Measurements from ENCODE around the gene INSYN1. TPM values are rescaled to one million over a fixed set of nuclear protein-coding genes. Genes with fewer than 3 reads are reported as not detected.

Gene INSYN1
- total and polyA plus RNA-seq, 2 donors (not counting 3 experiments of a cell fraction or from before 2014, with no cell fraction given): 0.18 to 0.58 TPM

- TF ChIP-seq GATA2 (IDR thresholded peaks at IDR 0.05; ENCODE audit: insufficient read depth, insufficient read length, low read depth, low read length) (no peak), EZH2 (IDR thresholded peaks at IDR 0.05; ENCODE audit: borderline replicate concordance, low read depth, low read length, severe bottlenecking) (no peak)
- TF ChIP-seq, protein P1, sequence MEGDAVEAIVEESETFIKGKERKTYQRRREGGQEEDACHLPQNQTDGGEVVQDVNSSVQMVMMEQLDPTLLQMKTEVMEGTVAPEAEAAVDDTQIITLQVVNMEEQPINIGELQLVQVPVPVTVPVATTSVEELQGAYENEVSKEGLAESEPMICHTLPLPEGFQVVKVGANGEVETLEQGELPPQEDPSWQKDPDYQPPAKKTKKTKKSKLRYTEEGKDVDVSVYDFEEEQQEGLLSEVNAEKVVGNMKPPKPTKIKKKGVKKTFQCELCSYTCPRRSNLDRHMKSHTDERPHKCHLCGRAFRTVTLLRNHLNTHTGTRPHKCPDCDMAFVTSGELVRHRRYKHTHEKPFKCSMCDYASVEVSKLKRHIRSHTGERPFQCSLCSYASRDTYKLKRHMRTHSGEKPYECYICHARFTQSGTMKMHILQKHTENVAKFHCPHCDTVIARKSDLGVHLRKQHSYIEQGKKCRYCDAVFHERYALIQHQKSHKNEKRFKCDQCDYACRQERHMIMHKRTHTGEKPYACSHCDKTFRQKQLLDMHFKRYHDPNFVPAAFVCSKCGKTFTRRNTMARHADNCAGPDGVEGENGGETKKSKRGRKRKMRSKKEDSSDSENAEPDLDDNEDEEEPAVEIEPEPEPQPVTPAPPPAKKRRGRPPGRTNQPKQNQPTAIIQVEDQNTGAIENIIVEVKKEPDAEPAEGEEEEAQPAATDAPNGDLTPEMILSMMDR (IDR thresholded peaks at IDR 0.05; ENCODE audit: extremely low read depth in 1 of 2, insufficient read depth in 1 of 2, low read depth in 1 of 2, low read length in 2 of 2): no peak
- no peak for DNase-seq (ENCODE audit: low read depth, low spot score)
- ChIA-PET POLR2A (no interaction called here), CTCF (no interaction called here)
- Histone ChIP-seq H3K4me1 (ENCODE audit: control insufficient read depth, extremely low read depth, insufficient read depth, low read length) (no peaks in the 10 kb centered on the region), H3K9me3 (replicated peaks; ENCODE audit: control insufficient read depth, insufficient read depth, low read length) (no peaks in the 10 kb centered on the region), H3K79me2 (ENCODE audit: control insufficient read depth, insufficient read depth, low read length) (no peaks in the 10 kb centered on the region), H3K4me2 (ENCODE audit: insufficient read depth, low read length) (no peak overlapping the region), H3K36me3 (ENCODE audit: control insufficient read depth in 2 of 2, extremely low read depth in 1 of 2, insufficient read depth in 2 of 2, low read length in 2 of 2) (no peaks in the 10 kb centered on the region), H3K9me1 (replicated peaks; ENCODE audit: control insufficient read depth, extremely low read depth, insufficient read depth, low read length) (no peaks in the 10 kb centered on the region), H4K20me1 (replicated peaks; ENCODE audit: control insufficient read depth, extremely low read depth, insufficient read depth, low read length) (no peaks in the 10 kb centered on the region), H3K27ac (ENCODE audit: insufficient read depth, low read depth, low read length) (no peak overlapping the region), H3K4me3 (replicated peaks in 1 of 3; ENCODE audit: insufficient read depth in 1 of 3, low read depth in 1 of 3, low read length in 3 of 3) (no peak overlapping the region), H3K9ac (replicated peaks; ENCODE audit: extremely low read depth, insufficient read depth, low read length) (no peak overlapping the region), H2AFZ (ENCODE audit: low read depth, low read length) (no peak overlapping the region), H3K27me3 (ENCODE audit: control insufficient read depth in 2 of 2, insufficient read depth in 2 of 2, low read length in 2 of 2) (peaks cover under 1 to 3% of the 10 kb centered on the region in 2 experiments)
- no TSS peak for BruUV-seq (replicated peaks)
- dilution Hi-C loops (cut with MboI; ENCODE audit: extremely low pct_ligation_motif_present, low sequenced_read_pairs) (no loop called here), intact Hi-C loops (cut with micrococcal nuclease) (no loop called here)
- FAIRE-seq: no peak
Measured at GRCh38 chr15:73741321-73741836, 11.8 kb downstream of the INSYN1 start.

DNA sequence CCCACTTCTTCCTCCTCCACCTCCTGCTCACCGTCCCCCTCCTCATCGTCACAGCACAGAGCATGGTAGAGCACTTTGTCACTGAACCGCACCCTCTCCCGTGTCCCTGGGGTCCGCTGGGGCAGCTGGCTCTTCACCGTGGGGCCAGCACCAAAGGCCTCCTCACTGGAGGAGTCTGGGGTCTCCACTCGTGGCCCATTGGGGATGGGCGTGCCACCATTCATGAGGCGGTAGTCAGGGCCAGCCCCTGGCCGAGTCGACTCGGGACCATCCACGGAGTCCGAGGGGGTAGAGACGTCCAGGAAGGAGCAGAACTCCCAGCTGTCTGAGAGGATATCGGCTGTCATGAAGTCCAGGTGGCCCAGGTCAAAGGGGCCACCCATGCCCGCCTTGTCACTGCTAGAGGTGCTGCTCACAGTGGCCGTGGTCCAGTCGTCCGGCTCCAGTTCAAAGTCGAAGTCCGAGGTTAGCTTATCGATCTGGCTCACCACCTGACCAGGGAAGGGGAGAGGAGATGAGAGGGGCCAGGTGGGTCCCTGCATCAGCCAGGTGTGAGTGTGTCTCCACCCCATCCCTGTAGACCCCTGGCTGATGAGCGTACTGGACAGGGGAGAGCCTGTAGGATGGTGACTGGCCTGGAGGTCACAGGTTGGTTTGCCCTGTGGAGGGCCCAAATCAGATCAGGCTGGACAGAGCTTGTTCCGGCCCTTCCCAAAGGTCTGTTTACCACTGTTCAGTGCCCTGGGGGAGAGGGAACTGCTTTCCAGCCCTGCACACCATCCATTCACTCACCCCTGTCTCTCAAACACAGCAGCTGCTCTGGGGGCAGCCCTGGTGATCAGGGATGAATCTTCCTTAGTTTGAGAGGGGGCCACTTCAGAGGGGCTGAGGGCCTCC is 12.8 kb downstream of the INSYN1 start:
- BruUV-seq (replicated peaks): no TSS peak
- H4K20me1 ChIP-seq (replicated peaks; ENCODE audit: control insufficient read depth, extremely low read depth, insufficient read depth, low read length): no peaks in the 10 kb centered on the region
- H3K79me2 ChIP-seq (ENCODE audit: control insufficient read depth, insufficient read depth, low read length): no peaks in the 10 kb centered on the region
- CTCF ChIA-PET: no interaction called here
- no peaks in the 10 kb centered on the region for H3K9me3 ChIP-seq (replicated peaks; ENCODE audit: control insufficient read depth, insufficient read depth, low read length)
- no peaks in the 10 kb centered on the region for H3K36me3 ChIP-seq (ENCODE audit: control insufficient read depth in 2 of 2, extremely low read depth in 1 of 2, insufficient read depth in 2 of 2, low read length in 2 of 2)
- POLR2A ChIA-PET: no interaction called here
- intact Hi-C loops (cut with micrococcal nuclease) (no loop called here), dilution Hi-C loops (cut with MboI; ENCODE audit: extremely low pct_ligation_motif_present, low sequenced_read_pairs) (no loop called here)
- H3K9ac ChIP-seq (replicated peaks; ENCODE audit: extremely low read depth, insufficient read depth, low read length): no peak overlapping the region
- H2AFZ ChIP-seq (ENCODE audit: low read depth, low read length): no peak overlapping the region
- H3K4me1 ChIP-seq (ENCODE audit: control insufficient read depth, extremely low read depth, insufficient read depth, low read length): no peaks in the 10 kb centered on the region
- DNase-seq (ENCODE audit: low read depth, low spot score): no peak
- TF ChIP-seq POLR2A (IDR thresholded peaks at IDR 0.05; ENCODE audit: low read depth, low read length) (no peak), JUN (IDR thresholded peaks at IDR 0.05; ENCODE audit: borderline replicate concordance, insufficient read depth, insufficient read length, low read depth) (no peak), MYC (IDR thresholded peaks at IDR 0.05; ENCODE audit: low read depth, low read length) (no peak), FOS (IDR thresholded peaks at IDR 0.05; ENCODE audit: borderline replicate concordance, insufficient read depth, low read length) (no peak), POLR2AphosphoS5 (IDR thresholded peaks at IDR 0.05; ENCODE audit: insufficient read depth, low read depth, low read length) (no peak), GATA2 (IDR thresholded peaks at IDR 0.05; ENCODE audit: insufficient read depth, insufficient read length, low read depth, low read length) (no peak), EZH2 (IDR thresholded peaks at IDR 0.05; ENCODE audit: borderline replicate concordance, low read depth, low read length, severe bottlenecking) (no peak)
- TF ChIP-seq, protein P1 (IDR thresholded peaks at IDR 0.05; ENCODE audit: extremely low read depth in 1 of 2, insufficient read depth in 1 of 2, low read depth in 1 of 2, low read length in 2 of 2): no peak
- TF ChIP-seq, protein P2, sequence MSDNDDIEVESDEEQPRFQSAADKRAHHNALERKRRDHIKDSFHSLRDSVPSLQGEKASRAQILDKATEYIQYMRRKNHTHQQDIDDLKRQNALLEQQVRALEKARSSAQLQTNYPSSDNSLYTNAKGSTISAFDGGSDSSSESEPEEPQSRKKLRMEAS (IDR thresholded peaks at IDR 0.05; ENCODE audit: insufficient read depth, insufficient read length): no peak
- H3K27ac ChIP-seq (ENCODE audit: insufficient read depth, low read depth, low read length): no peak overlapping the region
- FAIRE-seq: no peak
- H3K9me1 ChIP-seq (replicated peaks; ENCODE audit: control insufficient read depth, extremely low read depth, insufficient read depth, low read length): no peaks in the 10 kb centered on the region
- H3K27me3 ChIP-seq (ENCODE audit: control insufficient read depth in 2 of 2, insufficient read depth in 2 of 2, low read length in 2 of 2): peaks cover 0 to 3% of the 10 kb centered on the region in 2 experiments
- no peak overlapping the region for H3K4me3 ChIP-seq (replicated peaks in 1 of 3; ENCODE audit: insufficient read depth in 1 of 3, low read depth in 1 of 3, low read length in 3 of 3)
- H3K4me2 ChIP-seq (ENCODE audit: insufficient read depth, low read length): no peak overlapping the region

All from endothelial cell of umbilical vein (primary cell).